HepG2 (cell line): ENCODE data around the gene RSPRY1. TPM values are rescaled to one million over a fixed set of nuclear protein-coding genes. Genes with fewer than 3 reads are reported as not detected.
A peak's percentile ranks its signal among the peaks of the same experiment; 100 is the strongest.

Source experiments
- ATF1 ChIP-seq: IDR thresholded peaks from 2 replicates; pipeline ENCODE4 v1.6.1; 2016; ENCODE audit warnings: mild to moderate bottlenecking, control low read depth
- ERF ChIP-seq: IDR thresholded peaks from 2 replicates; pipeline ENCODE4 v1.6.1; 2018; ENCODE audit warnings: missing biosample characterization, missing genetic modification reagents
- FOSL2 ChIP-seq: sonication (generic); formaldehyde crosslinking; IDR thresholded peaks from 2 replicates; pipeline ENCODE4 v1.4.0; 2020; ENCODE audit warnings: missing genetic modification reagents
- HNF4A ChIP-seq: sonication (generic); formaldehyde crosslinking; IDR thresholded peaks from 2 replicates; pipeline ENCODE4 v1.4.0; 2020; ENCODE audit warnings: missing genetic modification reagents
- MIER3 ChIP-seq: IDR thresholded peaks from 2 replicates; pipeline ENCODE4 v1.6.1; 2016; ENCODE audit warnings: missing compliant biosample characterization, borderline replicate concordance
- PHF21A ChIP-seq: sonication (generic); formaldehyde crosslinking; IDR thresholded peaks from 2 replicates; pipeline ENCODE4 v1.5.0; 2020; ENCODE audit warnings: mild to moderate bottlenecking, missing genetic modification reagents
- ZFY ChIP-seq: sonication (generic); formaldehyde crosslinking; IDR thresholded peaks from 2 replicates; pipeline ENCODE4 v1.4.0; 2020; ENCODE audit warnings: missing genetic modification reagents
- ZMYM3 ChIP-seq: sonication (generic); formaldehyde crosslinking; IDR thresholded peaks from 2 replicates; pipeline ENCODE4 v1.5.1; 2020; ENCODE audit warnings: mild to moderate bottlenecking, missing genetic modification reagents
- ZNF234 ChIP-seq: sonication (generic); formaldehyde crosslinking; conservative IDR thresholded peaks from 2 replicates; pipeline ENCODE4 v1.5.1; 2020; ENCODE audit warnings: mild to moderate bottlenecking, missing genetic modification reagents
- ZNF468 ChIP-seq: sonication (generic); formaldehyde crosslinking; IDR thresholded peaks from 2 replicates; pipeline ENCODE4 v1.8.0; 2022; ENCODE audit warnings: mild to moderate bottlenecking, moderate library complexity, missing genetic modification reagents
- ZNF598 ChIP-seq: sonication (generic); formaldehyde crosslinking; IDR thresholded peaks from 2 replicates; pipeline ENCODE4 v1.5.1; 2020; ENCODE audit warnings: mild to moderate bottlenecking, missing genetic modification reagents, borderline replicate concordance
- ZNF749 ChIP-seq: sonication (generic); formaldehyde crosslinking; IDR thresholded peaks from 2 replicates; pipeline ENCODE4 v1.8.0; 2022; ENCODE audit warnings: mild to moderate bottlenecking, missing genetic modification reagents, moderate library complexity, borderline replicate concordance
- ZNF75D ChIP-seq: sonication (generic); formaldehyde crosslinking; IDR thresholded peaks from 2 replicates; pipeline ENCODE4 v1.8.1; 2023; ENCODE audit warnings: missing genetic modification reagents, mild to moderate bottlenecking, borderline replicate concordance
- polyA plus RNA-seq, 8 experiments: library from polyadenylated mRNA; depleted of rRNA in 3 of 8; stranded (reverse) in 7 of 8; unstranded in 1 of 8; fragments of >200 nt; fragmentation: Illumina TruSeq in 4 of 8; extraction: Trizol in 4 of 8; gene quantifications; 2 replicates each; pipeline versions ENCODE4 v1.2.1 to v1.2.3, GENCODE V29; 2011 to 2016; ENCODE audit warnings: low read depth in 4 of 8, missing spikeins in 1 of 8, mixed read lengths in 1 of 8; ENCODE audit not compliant: insufficient read depth in 1 of 8
- total RNA-seq, 5 experiments: library from RNA; depleted of rRNA; stranded (reverse); fragments of >200 nt; fragmentation: Illumina TruSeq; extraction: Trizol; gene quantifications; 2 replicates each; pipeline ENCODE4 v1.2.3, GENCODE V29; 2016; ENCODE audit warnings: low read depth in 1 of 5
- TF ChIP-seq, protein P1 (sequence below): sonication (generic); formaldehyde crosslinking; IDR thresholded peaks from 2 replicates; pipeline ENCODE4 v1.4.0; 2020; ENCODE audit warnings: missing genetic modification reagents
- TF ChIP-seq, protein P2 (sequence below): sonication (generic); formaldehyde crosslinking; IDR thresholded peaks from 2 replicates; pipeline ENCODE4 v1.4.0; 2020; ENCODE audit warnings: missing genetic modification reagents, borderline replicate concordance
- TF ChIP-seq, protein P3 (sequence below): sonication (generic); formaldehyde crosslinking; IDR thresholded peaks from 2 replicates; pipeline ENCODE4 v1.4.0; 2020; ENCODE audit warnings: missing genetic modification reagents

RSPRY1 gene
- total and polyA plus RNA-seq, 2 of the 13 experiments (the other 11 are each of a cell fraction or from before 2014, with no cell fraction given), result 53.4 to 61.0 TPM

DNA sequence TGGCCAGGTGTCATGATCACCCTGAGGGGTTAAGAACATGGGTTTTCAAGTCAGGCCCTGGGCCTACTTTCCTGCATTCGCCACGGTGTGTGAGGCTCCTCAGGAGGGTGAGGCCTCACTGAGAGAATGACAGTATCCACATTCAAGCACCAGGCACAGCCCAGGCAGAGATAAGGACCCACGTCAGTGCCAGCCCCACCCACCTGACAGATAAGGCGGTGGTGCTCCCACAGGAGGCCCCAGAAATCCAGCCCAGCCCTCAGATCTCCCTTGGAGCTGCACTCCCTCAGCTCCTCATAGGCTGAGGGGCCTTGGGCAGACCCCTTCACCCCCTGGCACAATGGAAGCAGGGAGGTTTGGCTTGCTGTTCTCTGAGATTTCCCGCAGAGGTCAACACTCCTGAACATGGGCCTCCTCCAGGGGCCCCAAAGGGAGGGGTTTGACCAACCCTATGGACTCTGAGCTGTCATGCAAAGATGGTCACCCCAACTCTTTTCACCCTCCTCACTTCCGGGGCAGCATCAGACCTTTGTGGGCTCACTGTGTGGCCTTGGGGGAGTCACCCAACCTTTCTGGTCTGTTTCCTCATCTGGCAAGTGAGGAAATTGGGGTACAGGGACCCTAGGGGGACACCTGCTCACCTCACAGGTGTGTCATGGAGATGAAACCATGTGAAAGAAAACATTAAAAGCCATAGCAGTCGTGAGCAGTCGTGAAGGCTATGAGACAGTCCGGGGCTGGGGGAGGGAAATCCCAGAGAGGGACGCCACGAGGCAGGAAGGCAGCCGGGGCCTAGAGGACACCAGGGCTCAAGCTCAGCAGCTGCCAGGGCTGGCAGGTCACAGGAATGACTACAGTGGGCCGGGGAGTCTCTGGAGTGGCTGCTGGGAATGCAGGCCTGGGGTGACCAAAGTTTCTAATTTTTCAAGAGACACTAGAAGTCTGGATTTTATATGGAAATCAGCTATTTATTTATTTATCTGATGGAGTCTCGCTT, 83.0 kb downstream of the RSPRY1 start (continued):
- TF ChIP-seq, protein P1, sequence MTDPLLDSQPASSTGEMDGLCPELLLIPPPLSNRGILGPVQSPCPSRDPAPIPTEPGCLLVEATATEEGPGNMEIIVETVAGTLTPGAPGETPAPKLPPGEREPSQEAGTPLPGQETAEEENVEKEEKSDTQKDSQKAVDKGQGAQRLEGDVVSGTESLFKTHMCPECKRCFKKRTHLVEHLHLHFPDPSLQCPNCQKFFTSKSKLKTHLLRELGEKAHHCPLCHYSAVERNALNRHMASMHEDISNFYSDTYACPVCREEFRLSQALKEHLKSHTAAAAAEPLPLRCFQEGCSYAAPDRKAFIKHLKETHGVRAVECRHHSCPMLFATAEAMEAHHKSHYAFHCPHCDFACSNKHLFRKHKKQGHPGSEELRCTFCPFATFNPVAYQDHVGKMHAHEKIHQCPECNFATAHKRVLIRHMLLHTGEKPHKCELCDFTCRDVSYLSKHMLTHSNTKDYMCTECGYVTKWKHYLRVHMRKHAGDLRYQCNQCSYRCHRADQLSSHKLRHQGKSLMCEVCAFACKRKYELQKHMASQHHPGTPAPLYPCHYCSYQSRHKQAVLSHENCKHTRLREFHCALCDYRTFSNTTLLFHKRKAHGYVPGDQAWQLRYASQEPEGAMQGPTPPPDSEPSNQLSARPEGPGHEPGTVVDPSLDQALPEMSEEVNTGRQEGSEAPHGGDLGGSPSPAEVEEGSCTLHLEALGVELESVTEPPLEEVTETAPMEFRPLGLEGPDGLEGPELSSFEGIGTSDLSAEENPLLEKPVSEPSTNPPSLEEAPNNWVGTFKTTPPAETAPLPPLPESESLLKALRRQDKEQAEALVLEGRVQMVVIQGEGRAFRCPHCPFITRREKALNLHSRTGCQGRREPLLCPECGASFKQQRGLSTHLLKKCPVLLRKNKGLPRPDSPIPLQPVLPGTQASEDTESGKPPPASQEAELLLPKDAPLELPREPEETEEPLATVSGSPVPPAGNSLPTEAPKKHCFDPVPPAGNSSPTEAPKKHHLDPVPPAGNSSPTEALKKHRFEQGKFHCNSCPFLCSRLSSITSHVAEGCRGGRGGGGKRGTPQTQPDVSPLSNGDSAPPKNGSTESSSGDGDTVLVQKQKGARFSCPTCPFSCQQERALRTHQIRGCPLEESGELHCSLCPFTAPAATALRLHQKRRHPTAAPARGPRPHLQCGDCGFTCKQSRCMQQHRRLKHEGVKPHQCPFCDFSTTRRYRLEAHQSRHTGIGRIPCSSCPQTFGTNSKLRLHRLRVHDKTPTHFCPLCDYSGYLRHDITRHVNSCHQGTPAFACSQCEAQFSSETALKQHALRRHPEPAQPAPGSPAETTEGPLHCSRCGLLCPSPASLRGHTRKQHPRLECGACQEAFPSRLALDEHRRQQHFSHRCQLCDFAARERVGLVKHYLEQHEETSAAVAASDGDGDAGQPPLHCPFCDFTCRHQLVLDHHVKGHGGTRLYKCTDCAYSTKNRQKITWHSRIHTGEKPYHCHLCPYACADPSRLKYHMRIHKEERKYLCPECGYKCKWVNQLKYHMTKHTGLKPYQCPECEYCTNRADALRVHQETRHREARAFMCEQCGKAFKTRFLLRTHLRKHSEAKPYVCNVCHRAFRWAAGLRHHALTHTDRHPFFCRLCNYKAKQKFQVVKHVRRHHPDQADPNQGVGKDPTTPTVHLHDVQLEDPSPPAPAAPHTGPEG (CRISPR knock-in tag), result 0 out of 2 replicates have a peak, but pooled peaks have one; percentile 27
- no peak for TF ChIP-seq ZNF749 (CRISPR knock-in tag)
- 0 out of 2 replicates have a peak, but pooled peaks have one; percentile 33 for TF ChIP-seq ATF1 (CRISPR knock-in tag)
- TF ChIP-seq HNF4A (CRISPR knock-in tag), result peak; percentile 57
- TF ChIP-seq, protein P2, sequence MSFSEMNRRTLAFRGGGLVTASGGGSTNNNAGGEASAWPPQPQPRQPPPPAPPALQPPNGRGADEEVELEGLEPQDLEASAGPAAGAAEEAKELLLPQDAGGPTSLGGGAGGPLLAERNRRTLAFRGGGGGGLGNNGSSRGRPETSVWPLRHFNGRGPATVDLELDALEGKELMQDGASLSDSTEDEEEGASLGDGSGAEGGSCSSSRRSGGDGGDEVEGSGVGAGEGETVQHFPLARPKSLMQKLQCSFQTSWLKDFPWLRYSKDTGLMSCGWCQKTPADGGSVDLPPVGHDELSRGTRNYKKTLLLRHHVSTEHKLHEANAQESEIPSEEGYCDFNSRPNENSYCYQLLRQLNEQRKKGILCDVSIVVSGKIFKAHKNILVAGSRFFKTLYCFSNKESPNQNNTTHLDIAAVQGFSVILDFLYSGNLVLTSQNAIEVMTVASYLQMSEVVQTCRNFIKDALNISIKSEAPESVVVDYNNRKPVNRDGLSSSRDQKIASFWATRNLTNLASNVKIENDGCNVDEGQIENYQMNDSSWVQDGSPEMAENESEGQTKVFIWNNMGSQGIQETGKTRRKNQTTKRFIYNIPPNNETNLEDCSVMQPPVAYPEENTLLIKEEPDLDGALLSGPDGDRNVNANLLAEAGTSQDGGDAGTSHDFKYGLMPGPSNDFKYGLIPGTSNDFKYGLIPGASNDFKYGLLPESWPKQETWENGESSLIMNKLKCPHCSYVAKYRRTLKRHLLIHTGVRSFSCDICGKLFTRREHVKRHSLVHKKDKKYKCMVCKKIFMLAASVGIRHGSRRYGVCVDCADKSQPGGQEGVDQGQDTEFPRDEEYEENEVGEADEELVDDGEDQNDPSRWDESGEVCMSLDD (CRISPR knock-in tag), result peak; percentile 97
- peak; percentile 80 for TF ChIP-seq ZMYM3 (CRISPR knock-in tag)
- TF ChIP-seq ZNF598 (CRISPR knock-in tag), result 0 out of 2 replicates have a peak, but pooled peaks have one; percentile 20
- TF ChIP-seq ZNF468 (CRISPR knock-in tag), result no peak
- 0 out of 2 replicates have a peak, but pooled peaks have one; percentile 19 for TF ChIP-seq FOSL2
- no peak for TF ChIP-seq MIER3 (CRISPR knock-in tag)
- no peak for TF ChIP-seq ZNF234
- TF ChIP-seq ERF (CRISPR knock-in tag), result no peak
- TF ChIP-seq ZFY (CRISPR knock-in tag), result no peak
- TF ChIP-seq, protein P3, sequence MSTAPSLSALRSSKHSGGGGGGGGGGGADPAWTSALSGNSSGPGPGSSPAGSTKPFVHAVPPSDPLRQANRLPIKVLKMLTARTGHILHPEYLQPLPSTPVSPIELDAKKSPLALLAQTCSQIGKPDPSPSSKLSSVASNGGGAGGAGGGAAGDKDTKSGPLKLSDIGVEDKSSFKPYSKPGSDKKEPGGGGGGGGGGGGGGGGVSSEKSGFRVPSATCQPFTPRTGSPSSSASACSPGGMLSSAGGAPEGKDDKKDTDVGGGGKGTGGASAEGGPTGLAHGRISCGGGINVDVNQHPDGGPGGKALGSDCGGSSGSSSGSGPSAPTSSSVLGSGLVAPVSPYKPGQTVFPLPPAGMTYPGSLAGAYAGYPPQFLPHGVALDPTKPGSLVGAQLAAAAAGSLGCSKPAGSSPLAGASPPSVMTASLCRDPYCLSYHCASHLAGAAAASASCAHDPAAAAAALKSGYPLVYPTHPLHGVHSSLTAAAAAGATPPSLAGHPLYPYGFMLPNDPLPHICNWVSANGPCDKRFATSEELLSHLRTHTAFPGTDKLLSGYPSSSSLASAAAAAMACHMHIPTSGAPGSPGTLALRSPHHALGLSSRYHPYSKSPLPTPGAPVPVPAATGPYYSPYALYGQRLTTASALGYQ, result 0 out of 2 replicates have a peak, but pooled peaks have one; percentile 29
- 0 out of 2 replicates have a peak, but pooled peaks have one; percentile 28 for TF ChIP-seq PHF21A (CRISPR knock-in tag)
- TF ChIP-seq ZNF75D, result 0 out of 2 replicates have a peak, but pooled peaks have one; percentile 28
